HL-60 (cell line): Measurements from ENCODE around the gene DIP2A.

ENCODE experiments used
- DNase-seq, 2 experiments: peaks; one replicate each; pipeline ENCODE4 v3.0.0-alpha.2; 2010 to 2020; ENCODE audit warnings: low read depth in 1 of 2, low spot score in 1 of 2
- H3K27ac ChIP-seq: fragments of 250-450 bp; sonication (Bioruptor Pico); replicated peaks from 2 replicates; pipeline ENCODE4 v1.5.1; 2020; ENCODE audit warnings: mild to moderate bottlenecking, moderate library complexity
- H3K27me3 ChIP-seq: fragments of 250-450 bp; sonication (Bioruptor Pico); 2 replicates; pipeline ENCODE4 v1.5.1; 2021; ENCODE audit warnings: mild to moderate bottlenecking, moderate library complexity; ENCODE audit not compliant: insufficient read depth, poor library complexity, severe bottlenecking
- H3K4me3 ChIP-seq: replicated peaks from 2 replicates; pipeline ENCODE4 v1.5.1; 2011; ENCODE audit warnings: mild to moderate bottlenecking, control low read depth, low read length; ENCODE audit not compliant: insufficient read depth
- GABPA ChIP-seq: IDR thresholded peaks from 2 replicates; pipeline ENCODE4 v1.6.1; 2012; ENCODE audit warnings: low read depth
- POLR2AphosphoS5 ChIP-seq: IDR thresholded peaks from 2 replicates; pipeline ENCODE4 v1.6.1; 2012; ENCODE audit warnings: low read depth
- REST ChIP-seq: IDR thresholded peaks from 2 replicates; pipeline ENCODE4 v1.6.1; 2012; ENCODE audit warnings: low read depth; ENCODE audit not compliant: insufficient replicate concordance
- SPI1 ChIP-seq: IDR thresholded peaks from 2 replicates; pipeline ENCODE4 v1.6.1; 2012; ENCODE audit warnings: low read depth, mild to moderate bottlenecking, borderline replicate concordance
- TF ChIP-seq, protein P1 (sequence below): IDR thresholded peaks from one replicate; pipeline ENCODE4 v1.5.1; 2011; ENCODE audit warnings: low read length, control low read depth, inconsistent platforms; ENCODE audit not compliant: insufficient read depth

Gene DIP2A

DNA sequence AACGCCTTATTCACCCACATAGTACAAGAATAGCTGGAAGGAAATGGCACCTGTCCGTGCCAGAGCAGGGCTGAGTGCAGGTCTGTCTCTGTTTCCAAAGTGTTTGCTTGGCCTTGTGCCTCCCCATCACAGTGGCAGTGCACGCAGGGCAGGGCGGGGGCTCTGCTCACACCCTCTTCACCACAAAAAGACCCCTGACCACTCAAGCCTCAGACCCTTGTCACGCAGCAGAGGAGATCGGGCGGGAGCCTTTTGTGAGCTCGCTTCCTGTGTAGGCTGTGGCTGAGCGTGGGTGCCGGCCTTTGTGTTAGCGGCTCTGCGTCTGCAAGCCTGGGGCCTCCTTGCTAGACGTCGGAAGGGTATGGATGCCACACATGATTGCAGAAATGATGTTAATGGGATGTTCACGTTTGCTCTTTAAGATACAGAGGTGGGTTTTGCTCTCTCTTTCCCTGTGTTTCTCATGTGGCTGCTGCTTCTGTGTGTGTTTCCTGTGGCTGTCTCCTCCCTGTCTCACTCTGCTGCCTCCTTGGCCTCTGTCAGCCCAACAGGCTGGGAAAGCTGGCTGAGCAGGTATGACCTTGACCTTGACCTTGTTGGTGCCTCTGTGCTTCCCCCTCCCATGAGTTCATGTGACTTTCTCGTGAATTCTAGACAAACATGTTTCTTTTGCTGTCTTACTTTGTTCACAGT, 100.7 kb downstream of the DIP2A start:
- TF ChIP-seq GABPA: no peak
- no peak for TF ChIP-seq POLR2AphosphoS5
- TF ChIP-seq, protein P1, sequence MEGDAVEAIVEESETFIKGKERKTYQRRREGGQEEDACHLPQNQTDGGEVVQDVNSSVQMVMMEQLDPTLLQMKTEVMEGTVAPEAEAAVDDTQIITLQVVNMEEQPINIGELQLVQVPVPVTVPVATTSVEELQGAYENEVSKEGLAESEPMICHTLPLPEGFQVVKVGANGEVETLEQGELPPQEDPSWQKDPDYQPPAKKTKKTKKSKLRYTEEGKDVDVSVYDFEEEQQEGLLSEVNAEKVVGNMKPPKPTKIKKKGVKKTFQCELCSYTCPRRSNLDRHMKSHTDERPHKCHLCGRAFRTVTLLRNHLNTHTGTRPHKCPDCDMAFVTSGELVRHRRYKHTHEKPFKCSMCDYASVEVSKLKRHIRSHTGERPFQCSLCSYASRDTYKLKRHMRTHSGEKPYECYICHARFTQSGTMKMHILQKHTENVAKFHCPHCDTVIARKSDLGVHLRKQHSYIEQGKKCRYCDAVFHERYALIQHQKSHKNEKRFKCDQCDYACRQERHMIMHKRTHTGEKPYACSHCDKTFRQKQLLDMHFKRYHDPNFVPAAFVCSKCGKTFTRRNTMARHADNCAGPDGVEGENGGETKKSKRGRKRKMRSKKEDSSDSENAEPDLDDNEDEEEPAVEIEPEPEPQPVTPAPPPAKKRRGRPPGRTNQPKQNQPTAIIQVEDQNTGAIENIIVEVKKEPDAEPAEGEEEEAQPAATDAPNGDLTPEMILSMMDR: no peak
- no peak for TF ChIP-seq SPI1
- no peak for TF ChIP-seq REST
- Histone ChIP-seq H3K27ac (no peak overlapping the region), H3K27me3 (no peaks in the 10 kb centered on the region), H3K4me3 (no peak overlapping the region)
- no peak for DNase-seq

GRCh38 chr21:46560568-46561444, 102.1 kb downstream of the DIP2A start:
- DNase-seq: no peak
- no peaks in the 10 kb centered on the region for H3K27me3 ChIP-seq
- H3K27ac ChIP-seq: no peak overlapping the region
- no peak overlapping the region for H3K4me3 ChIP-seq
- TF ChIP-seq, protein P1: no peak
- TF ChIP-seq GABPA: no peak
- no peak for TF ChIP-seq SPI1
- TF ChIP-seq REST: no peak
- TF ChIP-seq POLR2AphosphoS5: no peak

DNA sequence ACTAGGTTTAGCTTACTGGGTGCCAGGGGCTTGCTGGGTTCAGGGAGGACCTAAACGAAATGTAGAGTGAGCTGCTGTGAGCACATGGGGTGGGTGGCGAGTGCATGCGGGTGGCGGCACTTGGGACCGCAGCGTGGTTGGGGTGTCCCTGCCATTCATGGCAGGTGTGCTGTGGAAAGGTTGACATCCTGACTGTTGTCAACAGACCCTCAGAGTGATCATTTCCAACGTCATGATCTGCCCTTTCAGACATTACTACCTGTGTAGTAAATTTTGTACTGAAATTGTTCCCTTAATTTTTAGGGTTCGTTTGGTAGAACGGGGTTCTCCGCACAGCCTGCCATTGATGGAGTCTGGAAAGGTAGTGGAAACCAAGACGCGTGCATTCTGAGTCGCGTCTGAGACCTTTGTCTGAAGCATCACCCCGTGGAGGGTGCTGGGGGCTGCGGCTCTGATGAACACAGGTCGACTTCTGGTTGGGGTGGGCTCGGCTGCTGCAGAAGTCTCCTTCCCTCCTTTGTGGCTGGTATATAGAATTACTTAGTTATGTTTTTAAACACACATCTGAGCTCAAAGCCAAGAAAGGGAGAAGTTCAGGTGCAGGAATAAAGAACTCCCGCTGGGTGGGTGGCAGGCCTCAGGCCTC, 102.9 kb downstream of the DIP2A start:
- Histone ChIP-seq H3K27me3 (no peaks in the 10 kb centered on the region), H3K27ac (no peak overlapping the region), H3K4me3 (no peak overlapping the region)
- DNase-seq: no peak
- TF ChIP-seq SPI1 (no peak), GABPA (no peak), REST (no peak), POLR2AphosphoS5 (no peak)
- TF ChIP-seq, protein P1: no peak
